GM19463 (cell line): ENCODE data around the gene HACD2.

Source experiments
- ATAC-seq: cut with Tn5 transposase; IDR thresholded peaks from one replicate; pipeline ENCODE4 v1.9.1; 2021; ENCODE audit warnings: mild to moderate bottlenecking, moderate library complexity; ENCODE audit not compliant: unreplicated experiment

HACD2 gene

GRCh38 chr3:123571973-123572365 lies 12.9 kb downstream of the HACD2 start:
- ATAC-seq = no peak

GRCh38 chr3:123571264-123571972 lies 13.4 kb downstream of the HACD2 start:
- ATAC-seq = no peak

- no peak for ATAC-seq
Observed at GRCh38 chr3:123568875-123569274, 16.0 kb downstream of the HACD2 start.

GRCh38 chr3:123568034-123568433 lies 16.8 kb downstream of the HACD2 start:
- ATAC-seq = no peak

GRCh38 chr3:123564056-123564455 lies 20.8 kb downstream of the HACD2 start:
- no peak for ATAC-seq

GRCh38 chr3:123562547-123562946 lies 22.3 kb downstream of the HACD2 start:
- no peak for ATAC-seq

- no peak for ATAC-seq
Observed at GRCh38 chr3:123561188-123561587, 23.7 kb downstream of the HACD2 start.

GRCh38 chr3:123559040-123559861 lies 25.6 kb downstream of the HACD2 start:
- ATAC-seq = no peak

- no peak for ATAC-seq
Observed at GRCh38 chr3:123553536-123553935, 31.3 kb downstream of the HACD2 start.

GRCh38 chr3:123552768-123553167 lies 32.1 kb downstream of the HACD2 start:
- ATAC-seq = no peak

- ATAC-seq = no peak
Observed at GRCh38 chr3:123552095-123552714, 32.6 kb downstream of the HACD2 start.

- ATAC-seq = no peak
Observed at GRCh38 chr3:123547881-123548519, 36.9 kb downstream of the HACD2 start.

GRCh38 chr3:123546133-123546755 lies 38.6 kb downstream of the HACD2 start:
- no peak for ATAC-seq

GRCh38 chr3:123543950-123544349 lies 40.9 kb downstream of the HACD2 start:
- ATAC-seq = no peak

- ATAC-seq = no peak
Observed at GRCh38 chr3:123540285-123540684, 44.6 kb downstream of the HACD2 start.

- ATAC-seq = no peak
Observed at GRCh38 chr3:123536153-123536895, 48.5 kb downstream of the HACD2 start.

GRCh38 chr3:123535580-123535979 lies 49.3 kb downstream of the HACD2 start:
- ATAC-seq = no peak

- ATAC-seq = no peak
Observed at GRCh38 chr3:123534264-123534663, 50.6 kb downstream of the HACD2 start.

GRCh38 chr3:123533554-123534159 lies 51.2 kb downstream of the HACD2 start:
- no peak for ATAC-seq

- no peak for ATAC-seq
Observed at GRCh38 chr3:123528130-123528529, 56.7 kb downstream of the HACD2 start.
